ENCODE results near the gene RALGPS1.

DNA sequence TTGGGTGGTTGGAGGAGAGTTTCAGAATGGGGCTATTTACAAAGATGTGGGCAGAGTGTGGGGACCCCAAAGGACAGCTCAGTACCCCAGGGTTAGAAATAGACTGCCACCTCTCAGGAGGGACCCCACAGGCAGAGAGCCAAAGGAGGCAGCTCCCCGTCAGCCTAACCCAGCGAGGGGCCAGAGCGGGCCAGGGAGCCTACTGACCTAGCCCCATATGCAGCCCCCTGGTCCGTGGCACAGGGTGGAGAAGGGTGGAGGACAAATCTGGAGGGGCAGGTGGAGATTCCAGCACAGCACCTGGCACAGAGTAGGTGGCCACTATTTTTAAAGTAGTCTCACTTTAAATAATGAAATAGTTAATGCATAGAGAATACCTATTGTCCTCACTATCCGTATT lies 275.0 kb downstream of the RALGPS1 start:
- no peak for TF ChIP-seq POLR2AphosphoS5 (IDR thresholded peaks at IDR 0.05)
- no peak for TF ChIP-seq POLR2A (IDR thresholded peaks at IDR 0.05)
- TF ChIP-seq, protein P1, sequence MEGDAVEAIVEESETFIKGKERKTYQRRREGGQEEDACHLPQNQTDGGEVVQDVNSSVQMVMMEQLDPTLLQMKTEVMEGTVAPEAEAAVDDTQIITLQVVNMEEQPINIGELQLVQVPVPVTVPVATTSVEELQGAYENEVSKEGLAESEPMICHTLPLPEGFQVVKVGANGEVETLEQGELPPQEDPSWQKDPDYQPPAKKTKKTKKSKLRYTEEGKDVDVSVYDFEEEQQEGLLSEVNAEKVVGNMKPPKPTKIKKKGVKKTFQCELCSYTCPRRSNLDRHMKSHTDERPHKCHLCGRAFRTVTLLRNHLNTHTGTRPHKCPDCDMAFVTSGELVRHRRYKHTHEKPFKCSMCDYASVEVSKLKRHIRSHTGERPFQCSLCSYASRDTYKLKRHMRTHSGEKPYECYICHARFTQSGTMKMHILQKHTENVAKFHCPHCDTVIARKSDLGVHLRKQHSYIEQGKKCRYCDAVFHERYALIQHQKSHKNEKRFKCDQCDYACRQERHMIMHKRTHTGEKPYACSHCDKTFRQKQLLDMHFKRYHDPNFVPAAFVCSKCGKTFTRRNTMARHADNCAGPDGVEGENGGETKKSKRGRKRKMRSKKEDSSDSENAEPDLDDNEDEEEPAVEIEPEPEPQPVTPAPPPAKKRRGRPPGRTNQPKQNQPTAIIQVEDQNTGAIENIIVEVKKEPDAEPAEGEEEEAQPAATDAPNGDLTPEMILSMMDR (IDR thresholded peaks at IDR 0.05 in 8 of 11, conservative IDR thresholded peaks at IDR 0.05 in 3 of 11) = no peak
